ENCODE measurements around the gene PTPRA.
"Not testable (repeated sequence)": the region's sequence is repeated elsewhere in the genome, so short reads cannot be mapped to it uniquely, and the experiment has no call there.

The PTPRA gene, protein sequence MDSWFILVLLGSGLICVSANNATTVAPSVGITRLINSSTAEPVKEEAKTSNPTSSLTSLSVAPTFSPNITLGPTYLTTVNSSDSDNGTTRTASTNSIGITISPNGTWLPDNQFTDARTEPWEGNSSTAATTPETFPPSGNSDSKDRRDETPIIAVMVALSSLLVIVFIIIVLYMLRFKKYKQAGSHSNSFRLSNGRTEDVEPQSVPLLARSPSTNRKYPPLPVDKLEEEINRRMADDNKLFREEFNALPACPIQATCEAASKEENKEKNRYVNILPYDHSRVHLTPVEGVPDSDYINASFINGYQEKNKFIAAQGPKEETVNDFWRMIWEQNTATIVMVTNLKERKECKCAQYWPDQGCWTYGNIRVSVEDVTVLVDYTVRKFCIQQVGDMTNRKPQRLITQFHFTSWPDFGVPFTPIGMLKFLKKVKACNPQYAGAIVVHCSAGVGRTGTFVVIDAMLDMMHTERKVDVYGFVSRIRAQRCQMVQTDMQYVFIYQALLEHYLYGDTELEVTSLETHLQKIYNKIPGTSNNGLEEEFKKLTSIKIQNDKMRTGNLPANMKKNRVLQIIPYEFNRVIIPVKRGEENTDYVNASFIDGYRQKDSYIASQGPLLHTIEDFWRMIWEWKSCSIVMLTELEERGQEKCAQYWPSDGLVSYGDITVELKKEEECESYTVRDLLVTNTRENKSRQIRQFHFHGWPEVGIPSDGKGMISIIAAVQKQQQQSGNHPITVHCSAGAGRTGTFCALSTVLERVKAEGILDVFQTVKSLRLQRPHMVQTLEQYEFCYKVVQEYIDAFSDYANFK

GRCh38 chr20:2873010-2873746 lies at the start of gene PTPRA:
PTPRA (plus strand) TSS chr20:2873481; CDS start chr20:2964278, 90,797 bp downstream.
- DNase-seq = peak; percentile 93

DNA sequence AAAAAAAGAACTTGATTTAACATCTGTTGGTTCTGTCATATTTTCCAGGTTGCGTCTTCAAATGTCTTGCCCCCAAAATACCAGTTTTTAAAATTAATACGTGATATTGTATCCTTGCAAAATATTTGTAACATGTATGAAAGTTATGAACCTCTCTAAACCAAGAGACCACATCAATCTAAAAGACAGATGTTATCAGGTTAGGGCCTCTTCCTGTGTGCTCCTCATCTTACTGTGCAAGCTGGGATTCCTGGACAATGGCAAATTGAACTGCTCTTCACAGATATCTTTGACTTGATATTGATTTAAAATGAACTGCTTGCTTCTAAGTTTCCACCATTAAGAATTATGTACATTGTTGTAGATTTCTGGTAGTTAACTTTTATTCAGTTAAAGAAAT lies 47.5 kb upstream of the PTPRA start:
- no peak for DNase-seq

DNA sequence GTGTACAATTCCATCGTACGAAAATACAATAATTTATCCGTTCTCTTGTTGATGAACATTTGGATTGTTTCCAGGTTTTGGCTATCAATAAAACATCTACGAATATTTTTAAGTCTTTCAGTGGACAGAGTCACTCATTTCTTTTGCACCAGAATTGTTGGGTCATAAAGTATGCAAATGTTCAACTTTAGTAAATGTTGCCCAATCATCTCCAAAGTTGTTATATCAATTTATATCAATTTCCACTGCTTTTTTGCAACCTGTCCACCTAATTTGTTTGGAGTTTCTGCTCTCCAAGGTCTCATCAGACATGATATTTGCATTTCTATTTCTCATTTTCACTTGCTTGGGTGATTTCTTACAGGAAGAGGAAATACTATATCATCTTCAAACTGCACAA lies 46.6 kb upstream of the PTPRA start:
- no peak for DNase-seq

DNA sequence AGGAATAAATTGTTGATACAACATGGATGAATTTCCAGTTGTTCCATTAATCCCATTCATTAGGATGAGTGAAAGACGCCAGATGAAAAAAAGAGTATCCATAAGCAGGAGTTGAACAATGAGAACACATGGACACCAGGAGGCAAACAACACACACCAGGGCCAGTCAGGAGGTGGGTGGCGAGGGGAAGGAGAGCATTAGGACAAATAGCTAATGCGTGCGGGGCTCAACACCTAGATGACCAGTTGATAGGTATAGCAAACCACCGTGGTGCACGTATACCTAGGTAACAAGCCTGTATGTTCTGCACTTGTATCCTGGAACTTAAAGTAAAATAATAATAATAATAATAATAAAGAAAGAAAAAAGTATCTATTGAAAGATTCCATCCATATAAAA lies 43.9 kb upstream of the PTPRA start:
- DNase-seq = no peak

GRCh38 chr20:2831206-2831605 lies 42.1 kb upstream of the PTPRA start:
- DNase-seq = not testable (repeated sequence)

DNA sequence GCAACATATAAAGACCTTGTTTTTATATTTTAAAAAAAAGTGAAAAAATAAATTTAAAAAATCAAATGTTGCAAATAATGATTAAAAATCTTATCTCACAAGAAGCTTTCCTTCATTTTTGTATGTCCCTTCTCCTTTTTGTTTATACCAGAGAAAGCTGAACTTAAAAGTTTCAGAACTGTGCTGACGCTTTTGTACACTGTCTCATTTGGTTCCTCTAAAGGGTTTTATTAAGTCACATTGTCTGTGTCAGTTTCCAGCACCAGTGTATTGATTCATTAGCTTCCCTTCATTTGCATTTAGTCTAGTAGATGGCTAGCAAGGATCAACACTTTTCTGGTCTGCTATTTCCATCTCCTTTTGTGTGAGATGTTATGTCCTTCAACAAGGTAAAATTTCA lies 39.5 kb upstream of the PTPRA start:
- DNase-seq = no peak

- no peak for DNase-seq
Measured at GRCh38 chr20:2834401-2835110, 38.7 kb upstream of the PTPRA start.

- no peak for DNase-seq
Measured at GRCh38 chr20:2835331-2835796, 37.9 kb upstream of the PTPRA start.

- no peak for DNase-seq
Measured at GRCh38 chr20:2836035-2836434, 37.2 kb upstream of the PTPRA start.

GRCh38 chr20:2837221-2837960 lies 35.9 kb upstream of the PTPRA start:
- no peak for DNase-seq

GRCh38 chr20:2838170-2838797 lies 35.0 kb upstream of the PTPRA start:
- no peak for DNase-seq

DNA sequence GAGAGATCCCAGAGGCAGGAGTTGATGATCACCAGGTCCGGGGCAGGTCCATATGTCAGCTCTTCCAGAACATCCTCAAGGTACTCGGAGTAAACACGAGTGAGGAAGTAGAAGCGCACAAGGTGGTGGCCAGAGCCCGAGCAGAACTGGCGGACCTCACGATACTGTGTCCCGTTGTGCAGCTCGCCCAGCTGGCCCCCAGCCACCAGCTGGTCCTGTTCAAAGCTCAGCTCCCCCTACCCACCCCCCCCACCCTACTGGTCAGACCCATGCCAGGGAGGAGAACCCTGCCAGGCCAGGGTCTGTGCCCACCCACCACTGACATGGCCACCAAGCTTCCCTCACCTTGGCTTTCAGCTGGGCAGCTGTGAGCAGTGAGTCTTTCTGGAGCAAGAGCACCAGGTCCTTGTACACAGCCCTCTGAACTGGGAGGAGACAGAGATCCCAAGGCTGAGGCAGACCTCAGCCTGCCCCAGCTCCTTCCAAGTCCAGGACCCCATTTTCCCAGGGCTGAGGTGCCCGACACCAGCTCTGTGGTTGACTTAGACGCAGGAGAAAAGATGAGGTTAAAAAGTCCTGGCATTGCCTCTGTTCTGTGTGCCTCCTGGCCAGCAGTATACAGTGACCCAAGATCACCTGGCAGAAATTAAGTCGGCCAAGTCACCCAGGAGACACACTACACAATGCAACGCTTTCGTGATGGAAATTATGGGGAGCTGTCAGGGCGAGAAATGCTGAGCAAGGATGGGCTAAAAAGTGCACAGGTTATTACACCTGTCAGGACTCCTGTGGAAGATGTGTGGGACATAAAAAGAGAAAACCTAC lies 34.2 kb upstream of the PTPRA start:
- DNase-seq = no peak

DNA sequence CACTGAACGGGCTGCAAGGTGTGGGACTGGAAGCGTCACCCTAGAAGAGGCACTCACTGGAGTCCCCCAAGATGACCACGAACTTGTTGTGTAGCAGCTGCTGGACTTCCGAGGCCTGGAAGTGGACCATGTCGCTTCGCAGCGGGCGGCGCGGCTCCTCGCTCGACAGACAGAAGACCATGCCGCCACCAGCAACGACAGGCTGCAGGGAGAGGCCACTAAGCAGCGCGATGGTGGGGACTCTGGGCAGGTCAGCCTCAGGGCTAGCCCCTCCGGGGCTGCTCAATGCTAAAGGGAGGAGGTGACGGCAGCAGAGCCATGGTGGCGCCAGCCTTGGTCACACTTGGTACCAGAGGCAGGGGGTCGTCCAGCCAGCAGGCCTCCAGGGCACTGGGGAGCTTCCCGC lies 33.5 kb upstream of the PTPRA start:
- no peak for DNase-seq

- DNase-seq = peak; percentile 93
Measured at GRCh38 chr20:2840138-2840966, 32.9 kb upstream of the PTPRA start, which contains the start of the genes PCED1A and VPS16. PCED1A (minus strand) TSS chr20:2840655; CDS start chr20:2839912, 743 bp downstream. VPS16 (plus strand) TSS chr20:2840745; CDS start chr20:2840775, 30 bp downstream.

DNA sequence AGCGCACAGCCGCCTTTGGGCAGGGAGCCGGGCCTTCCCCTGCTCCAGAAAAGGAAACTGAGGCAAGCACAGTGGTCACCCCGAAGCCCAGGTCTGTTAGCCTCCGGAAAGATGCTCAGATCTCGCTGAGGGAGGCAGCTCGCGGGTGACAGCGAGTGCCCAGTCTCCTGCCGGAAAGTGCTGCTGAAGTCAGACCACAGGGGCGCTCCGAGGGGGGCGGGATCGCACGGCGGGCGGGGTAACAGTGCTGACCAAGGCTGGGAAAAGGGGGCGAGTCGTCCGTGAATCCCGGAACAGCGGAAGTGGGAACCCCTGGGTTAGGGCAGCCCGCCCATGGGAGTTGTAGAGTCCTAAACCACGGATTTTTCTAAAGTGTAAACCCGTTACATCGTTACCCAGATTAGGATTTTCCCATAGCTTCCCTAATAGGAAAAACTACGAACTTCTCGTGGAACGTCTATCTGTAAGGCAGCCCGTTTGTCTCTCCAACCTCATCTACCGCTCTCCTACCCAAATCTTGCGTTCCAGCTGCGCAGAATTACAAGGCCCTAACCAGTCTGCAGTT lies 32.2 kb upstream of the PTPRA start:
- no peak for DNase-seq

DNA sequence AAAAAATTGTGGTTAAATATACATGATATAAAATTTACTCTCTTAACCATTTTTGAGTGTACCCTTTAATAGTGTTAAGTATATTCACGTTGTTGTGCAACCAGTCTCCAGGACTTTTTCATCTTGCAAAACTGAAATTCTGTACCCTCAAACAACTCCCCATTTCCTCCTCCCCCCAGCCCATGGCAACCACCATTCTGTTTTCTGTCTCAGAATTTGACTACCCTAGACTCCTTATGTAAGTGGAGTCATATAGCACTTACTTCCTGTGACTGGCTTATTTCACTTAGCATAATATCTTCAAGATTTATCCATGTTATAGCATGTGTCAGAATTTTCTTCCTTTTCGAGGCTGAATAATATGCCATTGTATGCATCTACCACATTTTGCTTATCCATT lies 27.7 kb upstream of the PTPRA start:
- no peak for DNase-seq

- no peak for DNase-seq
Measured at GRCh38 chr20:2846698-2847097, 26.6 kb upstream of the PTPRA start.

DNA sequence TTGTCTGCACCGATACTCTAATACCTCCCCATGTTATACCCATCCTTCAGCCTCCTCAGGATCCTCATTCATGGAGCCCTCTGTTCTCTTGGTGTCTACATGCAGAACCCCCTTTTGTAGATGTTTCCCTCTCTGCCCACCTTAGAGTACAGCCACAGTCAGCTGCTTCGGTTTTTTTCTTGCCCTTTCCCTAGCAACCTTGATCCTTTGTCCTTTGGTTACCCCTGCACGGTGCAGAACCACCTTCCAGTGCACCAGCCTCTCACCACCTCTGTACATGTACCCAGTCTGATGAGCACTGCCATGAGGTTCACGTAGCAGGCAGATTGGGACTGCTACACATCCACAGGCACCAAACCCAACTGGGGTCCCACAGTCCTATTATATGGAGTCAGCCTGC lies 25.5 kb upstream of the PTPRA start:
- DNase-seq = no peak

DNA sequence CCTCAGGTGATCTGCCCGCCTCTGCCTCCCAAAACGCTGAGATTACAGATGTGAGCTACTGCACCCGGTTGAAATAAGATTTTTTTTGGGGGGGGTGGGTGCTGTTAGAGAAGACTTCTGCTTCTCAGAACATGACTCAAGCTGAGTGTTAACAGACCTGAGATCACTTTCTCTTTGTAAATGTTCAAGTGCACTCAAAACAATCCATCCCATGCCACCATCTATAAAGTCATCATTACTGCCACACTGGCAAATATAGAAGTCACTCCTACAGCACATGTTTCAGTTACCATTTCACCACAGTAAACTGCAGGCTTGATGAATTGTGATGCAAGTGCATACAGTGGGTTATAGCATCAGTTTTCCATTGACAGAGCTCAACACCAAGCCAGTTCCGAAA lies 23.8 kb upstream of the PTPRA start:
- DNase-seq = no peak
